HepG2 (cell line): ENCODE data around the gene HDLBP. TPM values are rescaled to one million over a fixed set of nuclear protein-coding genes. Genes with fewer than 3 reads are reported as not detected.

Experiments
- ATAC-seq: fragments of 200-7000 bp; cut with Tn5 transposase; 3 replicates; pipeline ENCODE4 v1.9.1; 2020; ENCODE audit warnings: mild to moderate bottlenecking, moderate library complexity
- BruUV-seq: library from RNA; stranded (reverse); fragments of 400-500 nt; replicated peaks from 2 replicates; lab custom pipeline; 2021; lab: Mats Ljungman, UMichigan
- CTCF ChIA-PET: fragments of 300-600 bp; formaldehyde crosslinking; extraction: SDS; loops from one replicate; lab custom pipeline; 2021; ENCODE audit warnings: low total read pairs, inconsistent platforms, low intra/inter-chr PET ratio; lab: Yijun Ruan, JAX
- POLR2A ChIA-PET: fragments of 350-600 bp; sonication (Branson Sonifier 250); formaldehyde crosslinking; loops from one replicate; lab custom pipeline; 2020; ENCODE audit warnings: antibody characterized with exemption, inconsistent platforms; lab: Yijun Ruan, JAX
- DNase-seq: peaks from one replicate; pipeline ENCODE4 v3.0.0-alpha.2; 2015; ENCODE audit warnings: low spot score
- FAIRE-seq: peaks from 3 replicates; lab custom pipeline; 2011; peaks lifted over from hg19 to GRCh38; lab: Jason Lieb, UNC
- H2AFZ ChIP-seq: one replicate; pipeline ENCODE4 v1.6.1; 2011; ENCODE audit warnings: low read length, inconsistent platforms
- H3K27ac ChIP-seq: fragments of 300-600 bp; 3 replicates; pipeline ENCODE4 v1.8.0; 2011; ENCODE audit warnings: mixed run types, mild to moderate bottlenecking, mixed read lengths, low read length, inconsistent platforms; ENCODE audit not compliant: insufficient read depth; ENCODE audit errors: extremely low read length
- H3K27me3 ChIP-seq, 2 experiments: fragments of 200-600 bp in 1 of 2; 2 replicates in 1 of 2; 3 replicates in 1 of 2; pipeline versions ENCODE4 v1.6.0 to v1.8.0; 2011; ENCODE audit warnings: low read length in 2 of 2, mild to moderate bottlenecking in 2 of 2, moderate library complexity in 2 of 2, inconsistent platforms in 1 of 2; ENCODE audit not compliant: insufficient read depth in 2 of 2, control insufficient read depth in 1 of 2
- H3K36me3 ChIP-seq, 2 experiments: fragments of 200-600 bp in 1 of 2; replicated peaks in 1 of 2; 2 replicates in 1 of 2; 3 replicates in 1 of 2; pipeline versions ENCODE4 v1.5.1 to v1.8.0; 2011; ENCODE audit warnings: low read length in 2 of 2, inconsistent platforms in 1 of 2; ENCODE audit not compliant: insufficient read depth in 2 of 2, control insufficient read depth in 1 of 2
- H3K4me1 ChIP-seq: 2 replicates; pipeline ENCODE4 v1.5.1; 2012; ENCODE audit warnings: low read length, inconsistent platforms; ENCODE audit not compliant: insufficient read depth
- H3K4me2 ChIP-seq: 2 replicates; pipeline ENCODE4 v1.6.0; 2011; ENCODE audit warnings: low read depth, low read length, inconsistent platforms
- H3K4me3 ChIP-seq, 3 experiments: fragments of 200-600 bp in 1 of 3; sonication (generic), shearing (Covaris generic) in 1 of 3; replicated peaks in 1 of 3; 2 replicates each; pipeline ENCODE4 v1.5.1; 2011 to 2016; ENCODE audit warnings: low read length in 3 of 3, inconsistent platforms in 2 of 3, low read depth in 2 of 3, mild to moderate bottlenecking in 2 of 3, control low read depth in 1 of 3, mixed read lengths in 1 of 3; ENCODE audit not compliant: insufficient read depth in 1 of 3
- H3K79me2 ChIP-seq: one replicate; pipeline ENCODE4 v1.6.1; 2011; ENCODE audit warnings: low read length, inconsistent platforms; ENCODE audit not compliant: insufficient read depth
- H3K9ac ChIP-seq: 2 replicates; pipeline ENCODE4 v1.6.0; 2011; ENCODE audit warnings: mild to moderate bottlenecking, low read depth, low read length, inconsistent platforms; ENCODE audit not compliant: insufficient read depth
- H3K9me3 ChIP-seq: 2 replicates; pipeline ENCODE4 v1.5.1; 2012; ENCODE audit warnings: mild to moderate bottlenecking, low read length
- H4K20me1 ChIP-seq: 2 replicates; pipeline ENCODE4 v1.6.0; 2011; ENCODE audit warnings: inconsistent platforms, mild to moderate bottlenecking, low read length, moderate library complexity; ENCODE audit not compliant: insufficient read depth
- ATM ChIP-seq: fragments of 450-650 bp; IDR thresholded peaks from 2 replicates; pipeline ENCODE4 v1.7.1; 2017; ENCODE audit warnings: mild to moderate bottlenecking, borderline replicate concordance
- ETV5 ChIP-seq: IDR thresholded peaks from 2 replicates; pipeline ENCODE4 v1.6.1; 2018; ENCODE audit warnings: missing biosample characterization, missing genetic modification reagents, inconsistent platforms, borderline replicate concordance
- KDM6A ChIP-seq: IDR thresholded peaks from 2 replicates; pipeline ENCODE4 v1.6.1; 2016; ENCODE audit warnings: low read depth
- MBD4 ChIP-seq: IDR thresholded peaks from 2 replicates; pipeline ENCODE4 v1.6.1; 2012; ENCODE audit warnings: low read length, inconsistent platforms, borderline replicate concordance
- MIXL1 ChIP-seq: IDR thresholded peaks from 2 replicates; pipeline ENCODE4 v1.6.1; 2016
- MTA3 ChIP-seq: sonication (generic); formaldehyde crosslinking; IDR thresholded peaks from 2 replicates; pipeline ENCODE4 v1.4.0; 2020; ENCODE audit warnings: missing genetic modification reagents
- POGZ ChIP-seq: sonication (generic); formaldehyde crosslinking; IDR thresholded peaks from 2 replicates; pipeline ENCODE4 v1.4.0; 2020; ENCODE audit warnings: mild to moderate bottlenecking, missing genetic modification reagents
- SUZ12 ChIP-seq: fragments of 150-350 bp; IDR thresholded peaks from 2 replicates; pipeline ENCODE4 v1.6.1; 2014; ENCODE audit warnings: low read depth, low read length
- ZBTB8A ChIP-seq: sonication (generic); formaldehyde crosslinking; IDR thresholded peaks from 2 replicates; pipeline ENCODE4 v1.4.0; 2020; ENCODE audit warnings: mild to moderate bottlenecking, low read depth, missing genetic modification reagents, borderline replicate concordance
- ZFP36 ChIP-seq: fragments of 150-350 bp; IDR thresholded peaks from 2 replicates; pipeline ENCODE4 v1.6.1; 2018; ENCODE audit warnings: borderline replicate concordance, low read length, low read depth; ENCODE audit not compliant: partially characterized antibody
- ZNF264 ChIP-seq: sonication (generic); formaldehyde crosslinking; IDR thresholded peaks from 2 replicates; pipeline ENCODE4 v1.4.0; 2020; ENCODE audit warnings: missing genetic modification reagents
- ZNF296 ChIP-seq: sonication (generic); formaldehyde crosslinking; conservative IDR thresholded peaks from 2 replicates; pipeline ENCODE4 v1.5.0; 2020; ENCODE audit warnings: mild to moderate bottlenecking, missing genetic modification reagents
- ZNF7 ChIP-seq: IDR thresholded peaks from 2 replicates; pipeline ENCODE4 v1.6.1; 2016; ENCODE audit warnings: missing biosample characterization, missing genetic modification reagents
- ZNF780A ChIP-seq: sonication (generic); formaldehyde crosslinking; IDR thresholded peaks from 2 replicates; pipeline ENCODE4 v1.8.0; 2022; ENCODE audit warnings: mild to moderate bottlenecking, missing genetic modification reagents, moderate library complexity
- WGBS: methylation state at CpG from one replicate; pipeline ENCODE4 v1.1.6; 2017; ENCODE audit warnings: low lambda C conversion rate; 5-methylcytosine and 5-hydroxymethylcytosine counted together
- in situ Hi-C: cut with HindIII; loops from 2 replicates; pipeline ENCODE4 v1.10.0; 2017; ENCODE audit warnings: low pct_unique_long_range_greater_than_20kb; ENCODE audit not compliant: extremely low pct_ligation_motif_present
- intact Hi-C: fragments of 100-400 bp; cut with micrococcal nuclease; formaldehyde crosslinking; loops from one replicate; pipeline ENCODE4 v1.10.0; 2022; ENCODE audit not compliant: unreplicated experiment
- polyA plus RNA-seq, 8 experiments: library from polyadenylated mRNA; depleted of rRNA in 3 of 8; stranded (reverse) in 7 of 8; unstranded in 1 of 8; fragments of >200 nt; fragmentation: Illumina TruSeq in 4 of 8; extraction: Trizol in 4 of 8; gene quantifications; 2 replicates each; pipeline versions ENCODE4 v1.2.1 to v1.2.3, GENCODE V29; 2011 to 2016; ENCODE audit warnings: low read depth in 4 of 8, missing spikeins in 1 of 8, mixed read lengths in 1 of 8; ENCODE audit not compliant: insufficient read depth in 1 of 8
- total RNA-seq, 5 experiments: library from RNA; depleted of rRNA; stranded (reverse); fragments of >200 nt; fragmentation: Illumina TruSeq; extraction: Trizol; gene quantifications; 2 replicates each; pipeline ENCODE4 v1.2.3, GENCODE V29; 2016; ENCODE audit warnings: low read depth in 1 of 5
- TF ChIP-seq, protein P1 (sequence below): sonication (generic); formaldehyde crosslinking; conservative IDR thresholded peaks from 2 replicates; pipeline ENCODE4 v1.5.0; 2020; ENCODE audit warnings: missing genetic modification reagents

Gene HDLBP
- total and polyA plus RNA-seq, 2 of the 13 experiments (the other 11 are each of a cell fraction or from before 2014, with no cell fraction given), result 464 to 707 TPM

DNA sequence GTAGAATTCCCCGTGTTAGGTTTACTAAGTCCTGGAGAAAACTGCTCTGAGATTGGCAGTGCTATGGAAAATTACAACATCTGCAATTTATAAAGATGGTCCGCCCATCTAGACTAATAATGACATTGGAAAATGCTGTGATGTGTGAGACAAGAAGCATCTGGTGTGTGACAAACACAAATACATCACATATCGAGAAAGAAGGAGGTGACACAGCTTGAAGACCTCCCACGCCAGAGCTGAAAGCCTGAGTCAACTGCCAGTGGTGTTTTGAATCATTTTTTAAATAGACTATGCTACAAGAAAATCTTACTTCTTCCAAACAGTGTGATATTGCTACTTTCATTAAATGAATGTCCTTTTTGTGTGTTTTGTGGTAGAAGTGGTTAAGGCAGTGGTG is 135.6 kb downstream of the HDLBP start:
- Histone ChIP-seq H3K9ac (no peak overlapping the region), H3K36me3 (peaks cover 6 to 30% of the 10 kb centered on the region in 2 experiments; a peak in 4 of 5 replicates), H3K27ac (no peak overlapping the region), H3K27me3 (no peaks in the 10 kb centered on the region), H4K20me1 (no peaks in the 10 kb centered on the region), H3K4me1 (no peaks in the 10 kb centered on the region), H3K4me3 (no peak overlapping the region), H3K9me3 (no peaks in the 10 kb centered on the region), H3K79me2 (no peaks in the 10 kb centered on the region), H2AFZ (no peak overlapping the region), H3K4me2 (no peak overlapping the region)
- in situ Hi-C loops (no loop called here), intact Hi-C loops (no loop called here)
- no TSS peak for BruUV-seq
- ChIA-PET CTCF (no interaction called here), POLR2A (no interaction called here)
- TF ChIP-seq POGZ (no peak), MTA3 (CRISPR knock-in tag) (no peak), ZNF7 (CRISPR knock-in tag) (no peak), ZBTB8A (no peak), ATM (no peak), ZNF780A (CRISPR knock-in tag) (no peak), SUZ12 (no peak), ETV5 (CRISPR knock-in tag) (no peak), MIXL1 (no peak), MBD4 (no peak), KDM6A (CRISPR knock-in tag) (no peak), ZFP36 (no peak), ZNF264 (CRISPR knock-in tag) (no peak), ZNF296 (CRISPR knock-in tag) (no peak)
- TF ChIP-seq, protein P1, sequence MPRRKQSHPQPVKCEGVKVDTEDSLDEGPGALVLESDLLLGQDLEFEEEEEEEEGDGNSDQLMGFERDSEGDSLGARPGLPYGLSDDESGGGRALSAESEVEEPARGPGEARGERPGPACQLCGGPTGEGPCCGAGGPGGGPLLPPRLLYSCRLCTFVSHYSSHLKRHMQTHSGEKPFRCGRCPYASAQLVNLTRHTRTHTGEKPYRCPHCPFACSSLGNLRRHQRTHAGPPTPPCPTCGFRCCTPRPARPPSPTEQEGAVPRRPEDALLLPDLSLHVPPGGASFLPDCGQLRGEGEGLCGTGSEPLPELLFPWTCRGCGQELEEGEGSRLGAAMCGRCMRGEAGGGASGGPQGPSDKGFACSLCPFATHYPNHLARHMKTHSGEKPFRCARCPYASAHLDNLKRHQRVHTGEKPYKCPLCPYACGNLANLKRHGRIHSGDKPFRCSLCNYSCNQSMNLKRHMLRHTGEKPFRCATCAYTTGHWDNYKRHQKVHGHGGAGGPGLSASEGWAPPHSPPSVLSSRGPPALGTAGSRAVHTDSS (CRISPR knock-in tag), result no peak
- FAIRE-seq (no peak), ATAC-seq (no peak), DNase-seq (no peak)
- 95% methylated on average over 4 of the region's 4 CpGs for WGBS
